GM18520 (cell line): ENCODE measurements around the gene NLRX1.
"Not testable (repeated sequence)": the region's sequence is repeated elsewhere in the genome, so short reads cannot be mapped to it uniquely, and the experiment has no call there.

Source experiments
- ATAC-seq: cut with Tn5 transposase; IDR thresholded peaks from one replicate; pipeline ENCODE4 v1.9.1; 2021; ENCODE audit not compliant: unreplicated experiment

Gene NLRX1

GRCh38 chr11:119168471-119169281 is at the start of gene NLRX1:
Gene NLRX1, plus strand, starts transcription at chr11:119168725. Its CDS starts 2,679 bp downstream, at chr11:119171404.
- peak; percentile 84 for ATAC-seq

GRCh38 chr11:119118946-119119345 is 49.6 kb upstream of the NLRX1 start:
- ATAC-seq = no peak

GRCh38 chr11:119120639-119121007 is 47.9 kb upstream of the NLRX1 start:
- ATAC-seq = no peak

GRCh38 chr11:119121008-119121810 is 47.3 kb upstream of the NLRX1 start, which contains the start of gene HINFP:
Gene HINFP, plus strand, starts transcription at chr11:119121580. Its CDS starts 5,365 bp downstream, at chr11:119126945.
- ATAC-seq = peak; percentile 89

GRCh38 chr11:119121811-119122124 is 46.8 kb upstream of the NLRX1 start:
- no peak for ATAC-seq

GRCh38 chr11:119125821-119126220 is 42.7 kb upstream of the NLRX1 start:
- no peak for ATAC-seq

- no peak for ATAC-seq
Observed at GRCh38 chr11:119126675-119127268, 41.8 kb upstream of the NLRX1 start.

- ATAC-seq = no peak
Observed at GRCh38 chr11:119130662-119131061, 37.9 kb upstream of the NLRX1 start.

GRCh38 chr11:119134389-119134978 is 34.0 kb upstream of the NLRX1 start:
- ATAC-seq = no peak

GRCh38 chr11:119139276-119139675 is 29.2 kb upstream of the NLRX1 start:
- ATAC-seq = not testable (repeated sequence)

GRCh38 chr11:119144825-119145486 is 23.6 kb upstream of the NLRX1 start:
- ATAC-seq = no peak

GRCh38 chr11:119145551-119145950 is 23.0 kb upstream of the NLRX1 start:
- no peak for ATAC-seq

GRCh38 chr11:119147604-119148333 is 20.8 kb upstream of the NLRX1 start:
- ATAC-seq = no peak

GRCh38 chr11:119148720-119149017 is 19.9 kb upstream of the NLRX1 start:
- no peak for ATAC-seq

GRCh38 chr11:119149018-119149785 is 19.3 kb upstream of the NLRX1 start, which contains the start of gene ABCG4:
Gene ABCG4, plus strand, starts transcription at chr11:119149052. Its CDS starts 914 bp downstream, at chr11:119149966.
- no peak for ATAC-seq

- no peak for ATAC-seq
Observed at GRCh38 chr11:119149786-119150275, 18.7 kb upstream of the NLRX1 start.

GRCh38 chr11:119152043-119152442 is 16.5 kb upstream of the NLRX1 start:
- no peak for ATAC-seq

- no peak for ATAC-seq
Observed at GRCh38 chr11:119152604-119153003, 15.9 kb upstream of the NLRX1 start.

GRCh38 chr11:119153049-119153818 is 15.3 kb upstream of the NLRX1 start:
- ATAC-seq = no peak
